GM18907 (cell line): Measurements from ENCODE around the gene ABI2.
"Not testable (repeated sequence)": the region's sequence is repeated elsewhere in the genome, so short reads cannot be mapped to it uniquely, and the experiment has no call there.

Experiments used
- ATAC-seq: cut with Tn5 transposase; IDR thresholded peaks from one replicate; pipeline ENCODE4 v1.9.1; 2021; ENCODE audit warnings: mild to moderate bottlenecking, moderate library complexity; ENCODE audit not compliant: unreplicated experiment

The ABI2 gene

GRCh38 chr2:203327901-203328759 lies at the start of gene ABI2:
Gene ABI2 (plus strand): TSS chr2:203328394. CDS start chr2:203328515, 121 bp downstream.
- peak; percentile 63 for ATAC-seq

GRCh38 chr2:203279288-203279687 lies 48.9 kb upstream of the ABI2 start:
- ATAC-seq, result no peak

GRCh38 chr2:203280428-203281064 lies 47.6 kb upstream of the ABI2 start:
- no peak for ATAC-seq

GRCh38 chr2:203282101-203282500 lies 46.1 kb upstream of the ABI2 start:
- ATAC-seq, result no peak

GRCh38 chr2:203286532-203286931 lies 41.7 kb upstream of the ABI2 start:
- no peak for ATAC-seq

- ATAC-seq, result no peak
Observed at GRCh38 chr2:203301667-203302066, 26.5 kb upstream of the ABI2 start.

- not testable (repeated sequence) for ATAC-seq
Observed at GRCh38 chr2:203302586-203302985, 25.6 kb upstream of the ABI2 start.

GRCh38 chr2:203310688-203311436 lies 17.3 kb upstream of the ABI2 start:
- no peak for ATAC-seq

GRCh38 chr2:203326356-203326755 lies 1.8 kb upstream of the ABI2 start:
- no peak for ATAC-seq

GRCh38 chr2:203327582-203327900 lies 653 bp upstream of the ABI2 start:
- peak; percentile 12 for ATAC-seq

- peak; percentile 63 for ATAC-seq
Observed at GRCh38 chr2:203328760-203329540, 756 bp downstream of the ABI2 start.

- no peak for ATAC-seq
Observed at GRCh38 chr2:203330434-203330833, 2.2 kb downstream of the ABI2 start.

GRCh38 chr2:203338322-203338721 lies 10.1 kb downstream of the ABI2 start:
- ATAC-seq, result no peak

GRCh38 chr2:203340791-203341487 lies 12.7 kb downstream of the ABI2 start:
- ATAC-seq, result no peak

- no peak for ATAC-seq
Observed at GRCh38 chr2:203341741-203342310, 13.6 kb downstream of the ABI2 start.

GRCh38 chr2:203342374-203342773 lies 14.2 kb downstream of the ABI2 start:
- ATAC-seq, result not testable (repeated sequence)

GRCh38 chr2:203344667-203345066 lies 16.5 kb downstream of the ABI2 start:
- no peak for ATAC-seq

- no peak for ATAC-seq
Observed at GRCh38 chr2:203346612-203347011, 18.4 kb downstream of the ABI2 start.

GRCh38 chr2:203347375-203347774 lies 19.2 kb downstream of the ABI2 start:
- no peak for ATAC-seq
